Astrocyte of the cerebellum (primary cell): ENCODE results near the gene NRG3.

Source experiments
- DNase-seq: peaks from one replicate; pipeline ENCODE4 v3.0.0-alpha.2; 2011; ENCODE audit warnings: low read depth
- H3K4me3 ChIP-seq: 2 replicates; pipeline ENCODE4 v1.5.1; 2011; ENCODE audit warnings: mild to moderate bottlenecking, low read depth, low read length, moderate library complexity
- CTCF ChIP-seq: IDR thresholded peaks from 2 replicates; pipeline ENCODE4 v1.5.1; 2012; ENCODE audit warnings: low read length, low read depth, moderate library complexity, mild to moderate bottlenecking; ENCODE audit errors: missing control alignments
- in situ Hi-C: cut with HindIII; loops from 2 replicates; pipeline ENCODE4 v1.10.0; 2017; ENCODE audit warnings: low sequenced_read_pairs

Gene NRG3

DNA sequence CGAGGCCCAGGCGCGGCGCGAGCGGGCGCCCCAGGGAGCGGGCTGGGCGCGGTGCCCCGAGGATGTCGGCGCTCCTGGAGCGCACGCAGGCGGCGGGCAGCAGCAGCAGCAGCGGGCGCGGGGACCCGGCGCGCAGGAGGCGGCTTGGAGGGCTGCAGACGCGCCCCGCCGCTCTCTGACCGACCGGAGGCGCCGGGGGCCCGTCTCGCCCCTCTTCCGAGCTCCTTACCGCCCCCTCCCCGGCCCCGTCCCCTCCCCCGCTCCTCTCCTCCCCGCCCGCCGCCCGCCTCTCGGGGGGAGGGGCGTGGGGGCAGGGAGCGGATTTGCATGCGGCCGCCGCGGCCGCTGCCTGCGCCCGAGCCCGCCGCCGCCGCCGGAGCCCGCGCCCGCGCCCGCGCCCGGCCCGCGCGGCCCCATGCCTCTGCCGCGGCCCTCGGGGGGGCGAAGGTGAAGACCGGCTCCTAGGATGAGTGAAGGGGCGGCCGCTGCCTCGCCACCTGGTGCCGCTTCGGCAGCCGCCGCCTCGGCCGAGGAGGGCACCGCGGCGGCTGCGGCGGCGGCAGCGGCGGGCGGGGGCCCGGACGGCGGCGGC is at the start of gene NRG3:
NRG3 (plus strand) TSS at position 320 of the 592 bp plus-strand sequence.
- no peak for TF ChIP-seq CTCF
- H3K4me3 ChIP-seq = peak within 1 kb of the TSS; percentile 18
- in situ Hi-C loops = no loop called here
- no peak for DNase-seq

GRCh38 chr10:81828251-81828650 is 46.7 kb upstream of the NRG3 start:
- H3K4me3 ChIP-seq = no peak overlapping the region
- TF ChIP-seq CTCF = no peak
- no peak for DNase-seq
- in situ Hi-C loops = no loop called here

GRCh38 chr10:81831060-81831459 is 43.9 kb upstream of the NRG3 start:
- TF ChIP-seq CTCF = no peak
- H3K4me3 ChIP-seq = no peak overlapping the region
- DNase-seq = no peak
- in situ Hi-C loops = no loop called here

- DNase-seq = no peak
- in situ Hi-C loops = no loop called here
- H3K4me3 ChIP-seq = no peak overlapping the region
- no peak for TF ChIP-seq CTCF
Measured at GRCh38 chr10:81838950-81839349, 36.0 kb upstream of the NRG3 start.

- H3K4me3 ChIP-seq = no peak overlapping the region
- DNase-seq = no peak
- TF ChIP-seq CTCF = no peak
- in situ Hi-C loops = no loop called here
Measured at GRCh38 chr10:81843042-81843441, 32.0 kb upstream of the NRG3 start.

DNA sequence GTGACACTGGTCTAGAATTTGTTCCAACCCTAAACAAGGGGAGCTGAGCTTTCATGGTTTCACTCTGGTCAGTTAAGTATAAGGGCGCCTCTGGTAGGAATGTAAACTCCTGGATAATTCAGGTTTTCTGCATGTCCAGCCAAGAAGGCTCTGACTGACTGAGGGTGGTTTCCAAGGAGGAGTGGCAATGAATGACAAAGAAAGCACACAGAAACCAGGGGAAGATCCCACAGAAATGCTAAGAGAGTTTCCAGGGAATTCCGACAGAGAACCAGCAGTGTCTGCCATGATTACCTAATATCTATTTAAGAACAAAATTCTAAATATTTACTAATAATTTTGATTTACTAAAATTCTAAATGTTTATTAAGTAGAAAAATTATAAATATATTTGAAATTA is 27.3 kb upstream of the NRG3 start:
- H3K4me3 ChIP-seq = no peak overlapping the region
- in situ Hi-C loops = no loop called here
- no peak for DNase-seq
- no peak for TF ChIP-seq CTCF
